DMS53 treated with DMSO at 0.1 percent for 48 hours (cell line): ENCODE data around the gene PIK3R5.

Experiments
- DNase-seq: peaks from one replicate; lab custom pipeline; 2025; ENCODE audit not compliant: unreplicated experiment; lab: John Stamatoyannopoulos, UW

Gene PIK3R5

DNA sequence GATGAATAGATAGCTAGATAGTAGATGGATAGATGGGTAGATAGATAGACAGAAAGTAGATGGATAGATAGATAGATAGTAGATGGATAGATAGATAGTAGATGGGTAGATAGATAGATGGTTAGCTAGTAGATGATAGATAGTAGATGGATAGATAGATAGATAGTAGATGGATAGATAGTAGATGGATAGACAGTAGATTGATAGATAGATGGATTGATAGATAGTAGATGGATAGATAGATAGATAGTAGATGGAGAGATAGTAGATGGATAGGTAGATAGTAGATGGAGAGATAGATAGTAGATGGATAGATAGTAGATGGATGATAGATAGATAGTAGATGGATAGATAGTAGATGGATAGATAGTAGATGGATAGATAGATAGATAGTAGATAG is 40.4 kb downstream of the PIK3R5 start:
- DNase-seq = no peak

DNA sequence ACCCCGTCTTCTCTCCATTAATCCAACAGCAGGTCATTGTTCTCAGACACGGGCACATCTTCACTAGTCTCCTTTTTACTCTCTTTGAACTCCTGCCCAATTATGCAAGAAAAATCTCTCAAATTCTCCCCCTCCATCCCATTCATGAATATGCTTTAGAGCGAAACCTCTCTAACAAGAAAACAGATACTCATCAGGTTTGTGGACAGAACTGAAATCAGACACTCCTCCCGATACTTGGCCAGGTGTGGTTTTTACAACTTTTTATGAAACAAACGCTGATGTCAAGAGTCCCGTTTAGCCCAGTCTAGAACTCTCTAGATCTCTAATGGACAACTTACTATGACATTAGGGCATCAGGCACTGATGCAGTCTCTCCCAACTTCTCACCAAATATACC is 40.9 kb downstream of the PIK3R5 start:
- DNase-seq = no peak

DNA sequence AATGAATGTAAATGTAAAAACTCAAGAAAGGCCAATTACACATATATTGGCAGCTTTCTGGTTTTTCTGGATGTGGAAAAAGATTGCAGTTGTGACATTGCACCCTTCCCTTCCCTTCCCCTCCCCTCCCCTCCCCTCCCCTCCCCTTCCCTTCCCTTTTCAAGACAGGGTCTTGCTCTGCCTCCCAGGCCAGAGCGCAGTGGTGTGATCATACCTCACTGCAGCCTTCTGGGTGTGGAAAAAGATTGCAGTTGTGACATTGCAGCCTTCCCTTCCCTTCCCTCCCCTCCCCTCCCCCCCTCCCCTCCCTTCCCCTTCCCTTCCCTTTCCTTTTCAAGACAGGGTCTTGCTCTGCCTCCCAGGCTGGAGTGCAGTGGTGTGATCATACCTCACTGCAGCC is 41.7 kb downstream of the PIK3R5 start:
- no peak for DNase-seq

DNA sequence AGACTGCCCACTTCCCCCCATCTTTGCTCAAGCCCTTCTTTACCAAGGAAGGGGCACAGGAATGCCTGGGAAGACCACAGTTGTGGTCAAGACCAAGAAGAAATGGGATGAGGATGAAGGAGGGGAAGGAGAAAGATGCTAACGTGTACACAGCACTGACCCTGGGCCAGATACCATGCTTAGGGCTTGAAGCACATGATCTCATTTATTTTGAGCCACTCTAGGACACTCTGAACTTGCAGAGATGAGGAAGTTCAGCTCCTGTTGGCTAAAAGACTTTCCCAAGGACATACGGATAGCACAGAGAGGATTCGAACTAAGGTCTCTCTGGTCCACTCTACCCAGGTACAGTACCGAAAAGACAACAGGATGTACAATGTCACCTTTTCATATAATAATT is 42.6 kb downstream of the PIK3R5 start:
- no peak for DNase-seq

DNA sequence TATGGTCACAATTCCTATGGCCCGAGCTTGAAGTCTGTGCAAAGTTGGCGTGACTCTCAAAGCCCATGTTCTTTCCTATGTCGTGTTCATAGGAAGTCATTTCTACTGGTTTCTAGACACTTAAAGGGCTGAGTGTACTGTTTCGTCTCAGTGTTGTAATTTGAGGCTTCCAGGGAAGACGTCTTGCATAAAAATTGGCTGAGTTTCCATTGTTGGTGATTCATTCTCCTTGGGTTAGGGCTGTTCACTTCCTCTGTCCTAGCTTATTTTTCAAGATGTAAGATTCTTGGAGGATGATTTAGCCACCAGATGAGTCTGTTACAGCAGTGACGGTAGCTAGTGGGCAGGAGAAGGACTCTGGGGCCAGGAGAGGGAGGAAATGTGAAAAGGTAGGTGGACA is 43.1 kb downstream of the PIK3R5 start:
- DNase-seq = no peak

DNA sequence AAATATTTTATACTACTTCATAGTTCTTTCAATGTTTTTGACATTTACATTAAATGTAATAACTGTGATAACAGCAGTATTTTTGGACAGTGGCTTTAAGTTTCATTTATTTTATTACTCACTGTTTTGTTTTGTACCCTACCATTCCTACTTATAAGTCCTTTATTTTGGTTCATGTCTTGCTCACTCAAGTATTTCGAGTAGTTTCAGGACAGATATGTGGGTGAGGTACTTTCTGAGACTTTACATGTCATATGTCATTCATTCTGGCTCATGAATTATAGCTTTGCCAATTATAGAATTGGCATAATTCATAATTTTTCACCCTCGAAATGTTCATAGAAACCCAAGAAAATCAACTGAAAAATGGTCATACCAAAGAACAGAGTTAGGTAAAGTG is 44.4 kb downstream of the PIK3R5 start:
- no peak for DNase-seq

DNA sequence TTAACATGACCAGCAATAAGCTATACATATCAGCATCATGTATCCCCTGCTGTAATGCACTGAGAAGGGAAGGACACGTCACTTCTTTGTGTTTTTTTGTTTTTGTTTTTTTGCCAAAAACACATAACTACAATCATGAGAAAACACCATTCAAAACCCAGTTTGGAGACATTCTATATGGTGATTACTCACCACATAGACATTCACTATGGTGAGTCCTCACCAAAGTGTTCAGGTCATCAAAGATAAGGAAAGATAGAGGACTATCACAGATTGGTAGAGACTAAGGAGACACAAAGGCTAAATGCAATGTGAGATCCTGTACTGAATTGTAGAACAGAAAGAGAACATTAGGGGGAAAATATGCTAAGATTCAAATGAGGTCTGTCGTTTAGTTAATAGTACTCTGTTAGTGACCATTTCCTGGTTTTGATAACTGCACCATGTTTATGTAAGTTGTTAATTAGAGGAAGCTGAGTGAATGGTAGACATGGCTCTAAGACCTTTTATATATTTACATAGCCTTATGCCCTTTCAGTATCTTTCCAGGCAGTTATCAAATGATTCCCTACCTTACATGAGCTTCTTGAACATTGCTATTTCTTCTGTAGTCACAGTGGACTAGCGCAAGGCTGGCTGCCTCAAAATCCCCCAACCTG is 46.6 kb downstream of the PIK3R5 start:
- DNase-seq = no peak

DNA sequence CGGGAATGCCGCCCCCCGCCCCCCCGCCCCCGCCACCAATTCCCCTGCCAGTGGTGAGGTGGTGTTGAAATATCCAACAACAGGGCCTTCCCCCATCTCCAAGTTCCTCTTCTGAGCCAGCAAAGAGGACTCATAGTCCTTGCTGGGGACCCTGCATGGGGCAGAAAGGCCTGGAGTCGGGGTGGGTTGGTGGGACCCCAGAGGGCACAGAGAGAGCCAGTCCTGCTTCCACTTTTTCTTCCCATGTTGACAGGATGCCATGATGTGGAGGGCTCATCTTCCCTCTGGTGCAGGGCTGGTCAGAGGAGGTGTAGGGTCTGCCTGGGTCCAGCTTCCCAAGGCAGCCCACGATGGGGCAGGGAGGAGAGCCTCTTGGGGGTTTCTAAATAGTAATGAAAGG is 49.0 kb downstream of the PIK3R5 start:
- DNase-seq = no peak

DNA sequence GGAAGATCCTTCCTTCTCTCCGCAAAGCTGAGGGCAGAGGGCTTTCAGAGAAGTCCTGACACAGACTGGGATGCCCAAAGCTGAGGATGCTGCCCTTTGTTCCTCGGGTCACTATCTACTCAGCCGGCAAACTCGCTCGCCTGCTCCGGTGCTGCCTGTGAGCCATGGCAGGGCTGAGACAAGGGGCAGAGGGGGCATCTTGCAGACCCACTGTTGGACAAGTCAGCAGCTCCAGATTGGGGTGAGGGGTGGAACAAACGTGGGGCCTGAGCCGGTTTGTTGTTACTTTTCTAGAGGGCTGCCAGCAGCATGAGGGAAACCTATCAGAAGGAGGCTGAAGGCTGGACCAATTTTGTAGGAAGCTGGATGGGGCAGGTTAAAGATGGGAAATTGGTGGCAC is 51.0 kb downstream of the PIK3R5 start:
- DNase-seq = no peak

DNA sequence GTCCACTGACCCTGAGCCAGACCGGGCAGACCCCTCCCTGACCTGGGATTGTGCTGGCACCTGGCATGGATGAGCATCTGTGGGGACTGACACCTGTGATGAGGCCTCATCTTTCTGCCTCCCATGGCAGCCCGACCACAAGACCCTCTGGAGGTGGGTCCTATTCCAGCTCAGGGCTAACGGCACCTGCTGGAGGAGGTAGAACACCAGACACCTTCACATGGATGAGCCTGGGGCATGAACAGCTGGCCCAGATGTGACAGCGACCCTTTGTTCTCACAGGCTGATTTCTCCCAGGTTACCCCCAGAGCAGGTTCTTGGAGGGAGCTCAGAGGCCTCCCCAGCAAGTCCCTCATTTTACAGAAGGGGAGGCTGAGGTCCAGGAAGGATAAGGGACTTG is 51.6 kb downstream of the PIK3R5 start:
- no peak for DNase-seq

DNA sequence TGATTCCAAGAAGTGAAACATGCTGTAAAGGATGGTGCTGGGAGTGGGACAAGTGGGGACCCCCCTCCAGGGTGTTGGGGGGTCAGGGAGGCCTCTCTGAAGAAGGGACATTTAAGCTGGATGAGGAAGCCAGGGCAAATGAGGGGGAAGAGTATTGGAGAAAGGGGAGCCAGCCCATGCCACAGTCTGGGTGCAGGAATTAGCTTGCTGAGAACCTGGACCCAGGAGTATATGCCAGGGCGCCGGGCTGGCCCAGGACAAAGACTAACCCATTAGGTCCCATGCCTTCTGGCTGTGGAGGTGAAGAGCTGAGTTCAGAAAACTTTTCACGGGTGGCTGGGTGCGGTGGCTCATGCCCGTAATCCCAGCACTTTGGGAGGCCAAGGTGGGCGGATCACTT is 52.4 kb downstream of the PIK3R5 start:
- no peak for DNase-seq

DNA sequence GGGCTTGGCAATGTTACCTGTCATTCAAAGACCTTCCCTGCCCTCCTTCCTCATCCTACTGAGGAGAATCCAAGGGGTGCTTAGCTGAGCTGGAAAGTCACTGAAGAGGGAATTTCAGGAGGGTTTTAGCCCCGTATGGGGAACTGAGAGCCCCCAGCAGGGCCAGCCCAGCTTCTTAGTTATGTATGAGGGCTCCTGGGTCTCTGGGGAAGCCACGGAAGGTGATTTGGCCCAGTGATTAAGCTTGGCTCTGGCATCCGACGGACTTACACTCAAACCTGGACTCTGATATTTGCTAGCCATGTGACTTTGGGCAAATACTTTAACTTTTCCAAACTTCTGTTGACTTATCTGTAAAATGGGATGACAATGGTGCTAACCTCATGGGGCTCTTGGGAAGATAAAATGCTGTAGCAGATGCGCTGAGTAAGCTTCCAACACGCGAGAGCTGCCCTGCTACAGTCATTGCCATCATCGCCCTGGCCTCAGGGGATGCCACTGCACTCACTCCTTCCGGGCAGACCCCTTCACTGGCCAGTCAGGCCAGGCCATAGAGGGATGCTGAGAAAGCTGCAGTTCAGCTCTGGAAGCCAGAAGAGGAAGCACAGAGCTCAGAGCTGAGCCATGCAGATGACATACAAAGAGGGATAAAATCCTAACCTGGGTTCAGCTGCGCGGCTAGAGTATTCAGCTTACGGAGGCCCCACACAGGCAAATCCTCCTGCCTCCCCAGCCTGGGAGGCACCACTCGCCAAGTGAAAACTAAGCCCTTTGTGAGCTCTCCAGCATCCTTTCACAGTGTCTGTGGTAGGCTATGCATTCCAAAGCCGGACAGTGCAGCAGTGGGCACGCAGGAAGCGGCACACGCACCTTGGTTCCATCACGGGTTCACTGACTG is 53.2 kb downstream of the PIK3R5 start:
- DNase-seq = no peak

DNA sequence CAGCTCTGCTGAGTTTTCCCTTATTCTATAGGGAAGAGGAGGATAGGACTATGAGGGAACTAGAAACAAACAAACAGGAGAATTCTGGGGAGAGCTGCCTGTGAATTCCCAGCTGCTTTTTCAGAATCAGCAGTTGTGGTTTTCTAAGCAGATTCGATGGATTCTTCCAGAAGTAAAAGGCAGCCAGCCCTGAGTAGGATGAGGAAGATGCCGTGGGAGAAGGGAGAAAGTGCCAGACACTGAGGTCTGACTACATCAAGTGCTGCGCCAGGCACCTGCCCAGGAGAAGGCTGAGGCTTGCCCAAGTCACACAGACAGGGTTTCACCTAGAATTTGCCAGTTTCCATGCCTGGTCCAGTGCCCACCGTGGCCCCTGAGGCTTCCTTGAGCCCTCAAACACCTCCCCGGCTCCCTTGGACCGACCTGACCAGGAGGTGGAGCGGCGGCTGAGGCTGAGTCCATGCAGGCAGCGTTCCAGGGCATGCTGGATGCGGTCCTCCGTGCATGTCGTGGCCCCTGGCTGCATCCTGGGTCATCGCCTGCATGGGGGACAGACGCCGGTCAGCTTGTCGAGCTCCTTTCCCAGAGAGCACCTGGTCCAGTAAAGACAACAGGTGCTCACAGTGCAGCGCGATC is 54.4 kb downstream of the PIK3R5 start:
- no peak for DNase-seq

DNA sequence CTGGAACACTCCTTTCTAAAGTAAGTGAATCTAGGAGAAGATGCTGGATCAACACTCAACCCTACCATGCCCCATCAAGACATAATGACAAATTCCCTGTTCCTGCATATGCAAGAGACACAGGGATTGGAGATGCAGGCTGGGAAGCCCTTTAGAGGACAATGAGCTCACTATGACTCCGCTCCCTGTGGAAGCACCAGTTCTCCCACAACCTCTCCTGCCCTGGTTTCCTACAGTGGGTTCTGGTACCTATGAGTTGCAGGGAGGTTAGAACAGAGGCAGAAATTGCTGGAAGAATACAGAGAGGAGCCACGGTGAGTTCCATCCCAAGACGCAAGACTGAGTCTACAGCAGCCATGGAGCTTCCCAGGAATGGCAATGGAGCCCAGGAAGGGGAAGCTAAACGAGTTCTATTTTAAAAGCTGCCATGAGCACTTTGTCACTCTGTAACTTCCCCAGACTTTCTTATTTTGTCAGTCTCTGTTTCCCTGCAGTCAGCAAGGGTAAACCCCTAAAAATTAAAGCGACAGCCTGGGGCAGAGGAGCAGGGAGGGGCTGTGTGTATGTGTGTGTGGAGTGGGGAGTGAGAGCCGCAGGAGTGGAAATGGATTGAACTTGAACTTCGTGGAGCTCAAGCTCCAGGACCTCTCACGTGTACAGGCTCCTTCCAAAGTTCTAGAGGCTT is 55.8 kb downstream of the PIK3R5 start:
- no peak for DNase-seq

DNA sequence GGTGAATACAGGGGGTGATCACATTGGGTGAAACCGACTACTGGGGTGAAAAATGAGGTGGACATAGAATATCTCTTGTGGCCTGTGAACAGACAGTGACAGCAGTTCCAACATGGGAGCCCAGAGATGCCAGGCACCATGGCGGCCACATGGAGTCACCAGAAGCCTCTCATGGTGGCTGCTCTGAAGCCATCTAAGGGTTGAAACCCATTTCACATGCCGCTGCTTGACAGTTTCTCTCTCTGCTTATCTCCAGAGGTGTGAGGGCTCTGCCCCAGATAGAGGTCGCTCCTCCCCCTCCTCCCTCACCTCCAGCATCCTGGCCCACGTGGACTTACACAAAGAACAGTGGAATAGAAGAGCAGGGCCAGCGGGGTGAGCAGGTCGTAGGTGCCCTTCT is 60.2 kb downstream of the PIK3R5 start:
- DNase-seq = no peak

DNA sequence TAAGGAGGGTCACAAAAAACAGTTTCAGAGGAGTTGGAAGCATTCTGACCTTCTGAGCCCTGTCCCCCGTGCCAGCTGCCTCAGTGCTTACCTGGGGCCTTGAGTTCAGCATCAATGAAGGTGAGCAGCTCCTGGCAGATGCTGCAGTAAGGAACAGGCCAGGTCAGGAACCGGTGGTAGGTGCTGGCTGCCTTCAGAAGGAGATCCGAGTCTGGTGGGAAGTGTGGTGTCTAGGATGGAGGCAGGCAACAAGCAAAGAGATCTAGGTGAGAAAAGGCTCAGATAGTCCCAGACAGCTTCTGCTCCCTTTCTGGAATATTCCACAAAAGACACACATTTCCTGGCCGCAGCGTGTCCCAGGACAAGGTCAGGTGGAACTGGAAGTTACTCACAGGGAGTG is 60.8 kb downstream of the PIK3R5 start:
- DNase-seq = no peak

DNA sequence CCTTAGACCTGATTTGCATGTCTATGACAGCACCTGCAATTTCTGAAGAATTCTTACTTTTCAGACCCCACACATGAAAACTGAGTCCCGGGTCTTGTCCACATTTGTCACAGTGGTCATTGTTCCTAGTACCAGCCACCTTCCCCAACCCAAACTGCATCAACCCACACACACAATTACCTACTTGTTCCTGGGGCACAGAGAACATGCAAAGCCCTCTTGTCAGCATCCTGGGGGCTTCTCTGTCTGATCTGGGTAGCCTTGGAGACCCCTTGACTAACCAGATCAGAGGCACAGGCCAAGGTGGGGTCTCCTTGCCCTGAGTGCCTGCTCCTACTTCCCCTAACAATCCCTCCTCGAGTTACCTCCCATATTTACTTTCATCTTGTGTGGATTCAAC is 61.3 kb downstream of the PIK3R5 start:
- DNase-seq = no peak

DNA sequence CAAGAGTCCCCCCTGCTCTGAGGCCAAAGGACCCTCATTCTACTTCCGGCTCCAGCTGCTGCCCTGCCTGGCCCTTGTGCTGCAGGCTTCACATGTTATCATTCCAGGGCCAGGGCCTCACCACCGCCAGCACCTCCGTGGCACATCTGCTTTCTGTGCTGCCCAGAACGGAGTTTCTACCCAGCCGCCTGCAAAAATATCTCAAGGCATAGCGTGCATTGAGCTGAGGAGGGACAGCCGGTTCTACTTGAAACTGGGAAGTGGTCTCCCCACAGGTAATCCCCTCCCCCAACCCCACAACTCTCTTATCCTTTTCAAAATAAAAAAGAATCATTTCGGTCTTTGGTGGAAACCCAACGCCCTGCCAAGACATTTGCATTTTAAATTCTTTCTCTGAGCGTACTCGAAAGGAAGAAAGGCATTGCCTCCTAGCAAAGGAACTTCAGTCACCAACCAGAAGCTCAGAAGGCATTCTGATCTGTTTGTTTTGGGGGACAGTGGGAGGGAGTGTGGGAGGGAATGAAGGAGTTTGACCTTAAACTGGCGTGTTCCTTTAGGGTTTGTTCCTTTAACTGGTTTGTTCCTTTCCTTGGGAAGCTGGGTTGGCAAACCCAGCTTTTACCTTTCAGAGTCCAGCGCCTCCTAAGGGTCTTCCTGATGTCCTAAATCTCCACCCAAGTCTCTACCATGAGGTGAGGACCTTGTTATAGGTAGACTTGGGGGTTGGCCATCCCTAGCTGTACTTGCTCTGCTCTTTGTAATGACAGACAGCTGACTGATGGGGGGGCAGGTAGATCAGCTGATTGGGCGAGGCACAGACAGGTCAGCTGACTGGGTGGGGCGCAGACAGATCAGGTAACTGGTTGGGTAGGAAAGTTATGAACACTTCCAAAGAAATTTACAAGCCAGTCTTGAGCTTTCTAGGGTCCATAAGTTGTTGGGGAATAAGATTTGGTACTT is 64.6 kb downstream of the PIK3R5 start:
- no peak for DNase-seq

DNA sequence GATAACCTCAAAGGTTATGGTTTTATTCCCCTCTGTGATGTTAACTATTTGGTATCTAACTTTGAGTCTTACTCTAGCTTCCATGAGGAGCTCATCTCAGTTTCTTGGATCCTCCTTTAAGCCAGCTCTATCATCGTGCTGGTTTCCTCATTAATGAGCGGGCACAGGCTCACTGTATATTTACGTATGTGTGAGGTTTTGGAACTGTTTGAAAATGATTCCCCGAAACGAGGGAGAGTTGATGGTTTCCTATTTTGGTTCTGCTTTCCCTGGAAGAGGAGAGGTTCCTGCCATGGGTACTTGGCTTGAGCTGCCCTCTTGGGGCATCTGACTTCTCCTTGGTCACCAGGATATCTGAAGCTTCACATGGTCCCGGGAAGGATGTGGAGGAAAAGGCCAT is 65.3 kb downstream of the PIK3R5 start:
- DNase-seq = no peak

DNA sequence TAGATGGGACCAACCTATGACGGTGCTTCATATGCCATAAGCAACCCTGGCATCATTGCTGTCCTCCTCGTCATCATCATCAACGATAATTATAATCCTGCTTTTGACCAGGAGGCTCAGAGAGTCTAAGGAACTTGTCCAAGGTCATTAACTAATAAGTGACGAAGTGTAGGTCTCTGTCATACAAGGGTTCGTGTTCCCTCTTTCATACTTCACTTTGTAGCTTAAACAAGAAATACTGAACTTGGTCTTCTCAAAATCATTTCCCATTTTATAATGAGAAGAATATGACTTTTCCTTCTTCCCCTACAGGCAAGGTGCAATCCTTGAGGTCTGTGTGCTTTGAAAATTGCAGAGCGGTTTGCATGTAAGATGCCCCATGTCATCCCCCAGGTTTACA is 66.9 kb downstream of the PIK3R5 start:
- no peak for DNase-seq

DNA sequence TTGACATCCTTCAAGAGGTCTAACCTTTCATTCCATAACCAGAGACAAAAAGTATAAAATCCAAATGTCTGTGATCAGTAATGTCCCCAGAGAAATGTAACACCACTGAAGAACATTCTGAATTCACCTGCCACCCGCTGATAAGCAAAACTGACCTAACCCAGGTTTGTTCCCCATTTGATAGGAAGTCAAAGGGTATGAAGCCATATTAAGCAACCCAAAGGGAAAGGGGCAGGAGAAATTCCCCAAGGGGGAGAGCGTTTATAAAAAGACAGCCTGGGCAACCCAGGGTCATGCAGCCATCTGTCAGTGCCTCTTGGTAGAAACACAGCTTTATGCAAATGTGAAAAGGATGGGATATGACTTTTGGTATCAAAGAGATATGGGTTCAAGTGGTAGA is 67.4 kb downstream of the PIK3R5 start:
- DNase-seq = no peak
